HepG2 (cell line): ENCODE measurements around the gene IGLON5. TPM values are rescaled to one million over a fixed set of nuclear protein-coding genes. Genes with fewer than 3 reads are reported as not detected.

Experiments
- AKAP8 ChIP-seq: sonication (generic); formaldehyde crosslinking; IDR thresholded peaks from 2 replicates; pipeline ENCODE4 v1.5.1; 2020; ENCODE audit warnings: mild to moderate bottlenecking, missing genetic modification reagents
- ARID2 ChIP-seq: sonication (generic); formaldehyde crosslinking; IDR thresholded peaks from 2 replicates; pipeline ENCODE4 v1.8.1; 2022; ENCODE audit warnings: mild to moderate bottlenecking, missing genetic modification reagents, borderline replicate concordance
- BATF2 ChIP-seq: sonication (generic); formaldehyde crosslinking; IDR thresholded peaks from 2 replicates; pipeline ENCODE4 v1.8.0; 2022; ENCODE audit warnings: mild to moderate bottlenecking, missing genetic modification reagents, moderate library complexity
- CC2D1A ChIP-seq: sonication (generic); formaldehyde crosslinking; IDR thresholded peaks from 2 replicates; pipeline ENCODE4 v1.8.1; 2023; ENCODE audit warnings: mild to moderate bottlenecking, missing genetic modification reagents
- FOXK2 ChIP-seq: fragments of 450-650 bp; IDR thresholded peaks from 2 replicates; pipeline ENCODE4 v1.6.1; 2016
- HNRNPL ChIP-seq: fragments of 200-400 bp; formaldehyde crosslinking; IDR thresholded peaks from 2 replicates; pipeline ENCODE4 v1.6.1; 2017; ENCODE audit warnings: mild to moderate bottlenecking, low read depth, low read length
- JUNB ChIP-seq: sonication (generic); formaldehyde crosslinking; IDR thresholded peaks from 2 replicates; pipeline ENCODE4 v1.8.0; 2022; ENCODE audit warnings: missing genetic modification reagents, mild to moderate bottlenecking, borderline replicate concordance
- KDM1A ChIP-seq: IDR thresholded peaks from 2 replicates; pipeline ENCODE4 v1.6.1; 2016; ENCODE audit warnings: missing compliant biosample characterization
- NR2F2 ChIP-seq: IDR thresholded peaks from 2 replicates; pipeline ENCODE4 v1.6.1; 2012; ENCODE audit warnings: low read depth, inconsistent platforms, borderline replicate concordance
- NRL ChIP-seq: sonication (generic); formaldehyde crosslinking; IDR thresholded peaks from 2 replicates; pipeline ENCODE4 v1.5.0; 2020; ENCODE audit warnings: missing genetic modification reagents, mild to moderate bottlenecking, moderate library complexity, borderline replicate concordance
- RERE ChIP-seq: IDR thresholded peaks from 2 replicates; pipeline ENCODE4 v1.6.1; 2016; ENCODE audit warnings: low read depth, missing genetic modification reagents, missing compliant biosample characterization
- ZFP41 ChIP-seq: sonication (generic); formaldehyde crosslinking; IDR thresholded peaks from 2 replicates; pipeline ENCODE4 v1.4.0; 2020; ENCODE audit warnings: mild to moderate bottlenecking, missing genetic modification reagents, borderline replicate concordance
- ZFP91 ChIP-seq: sonication (generic); formaldehyde crosslinking; IDR thresholded peaks from 2 replicates; pipeline ENCODE4 v1.9.0; 2022; ENCODE audit warnings: missing genetic modification reagents, mild to moderate bottlenecking, borderline replicate concordance
- ZNF18 ChIP-seq: sonication (generic); formaldehyde crosslinking; IDR thresholded peaks from 2 replicates; pipeline ENCODE4 v1.8.0; 2022; ENCODE audit warnings: mild to moderate bottlenecking, missing genetic modification reagents; ENCODE audit not compliant: insufficient replicate concordance
- ZNF230 ChIP-seq: sonication (generic); formaldehyde crosslinking; IDR thresholded peaks from 2 replicates; pipeline ENCODE4 v1.4.0; 2020; ENCODE audit warnings: mild to moderate bottlenecking, missing genetic modification reagents
- polyA plus RNA-seq, 8 experiments: library from polyadenylated mRNA; depleted of rRNA in 3 of 8; stranded (reverse) in 7 of 8; unstranded in 1 of 8; fragments of >200 nt; fragmentation: Illumina TruSeq in 4 of 8; extraction: Trizol in 4 of 8; gene quantifications; 2 replicates each; pipeline versions ENCODE4 v1.2.1 to v1.2.3, GENCODE V29; 2011 to 2016; ENCODE audit warnings: low read depth in 4 of 8, missing spikeins in 1 of 8, mixed read lengths in 1 of 8; ENCODE audit not compliant: insufficient read depth in 1 of 8
- total RNA-seq, 5 experiments: library from RNA; depleted of rRNA; stranded (reverse); fragments of >200 nt; fragmentation: Illumina TruSeq; extraction: Trizol; gene quantifications; 2 replicates each; pipeline ENCODE4 v1.2.3, GENCODE V29; 2016; ENCODE audit warnings: low read depth in 1 of 5
- TF ChIP-seq, protein P1 (sequence below): sonication (generic); formaldehyde crosslinking; IDR thresholded peaks from 2 replicates; pipeline ENCODE4 v1.8.1; 2023; ENCODE audit warnings: missing genetic modification reagents, inconsistent platforms, borderline replicate concordance

IGLON5 gene
- total and polyA plus RNA-seq, 2 of the 13 experiments (the other 11 are each of a cell fraction or from before 2014, with no cell fraction given) = 0.04 to 5.7 TPM

- 0 out of 2 replicates have a peak, but pooled peaks have one; percentile 56 for TF ChIP-seq RERE (CRISPR knock-in tag)
- no peak for TF ChIP-seq CC2D1A (CRISPR knock-in tag)
- TF ChIP-seq, protein P1, sequence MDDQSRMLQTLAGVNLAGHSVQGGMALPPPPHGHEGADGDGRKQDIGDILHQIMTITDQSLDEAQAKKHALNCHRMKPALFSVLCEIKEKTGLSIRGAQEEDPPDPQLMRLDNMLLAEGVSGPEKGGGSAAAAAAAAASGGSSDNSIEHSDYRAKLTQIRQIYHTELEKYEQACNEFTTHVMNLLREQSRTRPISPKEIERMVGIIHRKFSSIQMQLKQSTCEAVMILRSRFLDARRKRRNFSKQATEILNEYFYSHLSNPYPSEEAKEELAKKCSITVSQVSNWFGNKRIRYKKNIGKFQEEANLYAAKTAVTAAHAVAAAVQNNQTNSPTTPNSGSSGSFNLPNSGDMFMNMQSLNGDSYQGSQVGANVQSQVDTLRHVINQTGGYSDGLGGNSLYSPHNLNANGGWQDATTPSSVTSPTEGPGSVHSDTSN (CRISPR knock-in tag) = no peak
- peak; percentile 64; the same call in 1 of the 2 replicates for TF ChIP-seq KDM1A (CRISPR knock-in tag)
- TF ChIP-seq NR2F2 = peak; percentile 97
- TF ChIP-seq JUNB (CRISPR knock-in tag) = no peak
- TF ChIP-seq ARID2 (CRISPR knock-in tag) = no peak
- no peak for TF ChIP-seq NRL (CRISPR knock-in tag)
- no peak for TF ChIP-seq AKAP8
- TF ChIP-seq ZNF18 = peak; percentile 13
- TF ChIP-seq ZNF230 (CRISPR knock-in tag) = no peak
- no peak for TF ChIP-seq HNRNPL
- peak; percentile 26; the same call in 1 of the 2 replicates for TF ChIP-seq ZFP91 (CRISPR knock-in tag)
- TF ChIP-seq BATF2 (CRISPR knock-in tag) = no peak
- TF ChIP-seq ZFP41 (CRISPR knock-in tag) = no peak
- TF ChIP-seq FOXK2 = no peak
These were observed 44.8 kb downstream of the IGLON5 start (continued) for GRCh38 chr19:51356159-51356801.
